ENCODE measurements around the gene TSC1.

Gene TSC1

GRCh38 chr9:132898051-132898450 lies 46.4 kb downstream of the TSC1 start:
- no peak for DNase-seq (ENCODE audit: low read depth)
- no peak for TF ChIP-seq CTCF (conservative IDR thresholded peaks at IDR 0.05; ENCODE audit: low read depth, low read length)
- no peak overlapping the region for H3K4me3 ChIP-seq (ENCODE audit: low read length)

GRCh38 chr9:132896906-132897305 lies 47.5 kb downstream of the TSC1 start:
- H3K4me3 ChIP-seq (ENCODE audit: low read length) = no peak overlapping the region
- DNase-seq (ENCODE audit: low read depth) = no peak
- no peak for TF ChIP-seq CTCF (conservative IDR thresholded peaks at IDR 0.05; ENCODE audit: low read depth, low read length)

GRCh38 chr9:132896264-132896663 lies 48.2 kb downstream of the TSC1 start:
- DNase-seq (ENCODE audit: low read depth) = no peak
- H3K4me3 ChIP-seq (ENCODE audit: low read length) = no peak overlapping the region
- no peak for TF ChIP-seq CTCF (conservative IDR thresholded peaks at IDR 0.05; ENCODE audit: low read depth, low read length)

- no peak for TF ChIP-seq CTCF (conservative IDR thresholded peaks at IDR 0.05; ENCODE audit: low read depth, low read length)
- DNase-seq (ENCODE audit: low read depth) = no peak
- no peak overlapping the region for H3K4me3 ChIP-seq (ENCODE audit: low read length)
These were observed 49.3 kb downstream of the TSC1 start for GRCh38 chr9:132894862-132895835.

GRCh38 chr9:132894346-132894745 lies 50.1 kb downstream of the TSC1 start:
- no peak for TF ChIP-seq CTCF (conservative IDR thresholded peaks at IDR 0.05; ENCODE audit: low read depth, low read length)
- DNase-seq (ENCODE audit: low read depth) = no peak
- H3K4me3 ChIP-seq (ENCODE audit: low read length) = no peak overlapping the region

GRCh38 chr9:132892400-132892799 lies 52.0 kb downstream of the TSC1 start:
- TF ChIP-seq CTCF (conservative IDR thresholded peaks at IDR 0.05; ENCODE audit: low read depth, low read length) = no peak
- DNase-seq (ENCODE audit: low read depth) = no peak

GRCh38 chr9:132888151-132888550 lies 56.3 kb downstream of the TSC1 start:
- no peak for TF ChIP-seq CTCF (conservative IDR thresholded peaks at IDR 0.05; ENCODE audit: low read depth, low read length)
- no peak for DNase-seq (ENCODE audit: low read depth)
- H3K4me3 ChIP-seq (ENCODE audit: low read length) = no peak overlapping the region

More at GRCh38 chr9:132892400-132892799, 52.0 kb downstream of the TSC1 start:
- no peak overlapping the region for H3K4me3 ChIP-seq (ENCODE audit: low read length)
